AG04450 (cell line): ENCODE results near the gene PTPRT. TPM values are rescaled to one million over a fixed set of nuclear protein-coding genes. Genes with fewer than 3 reads are reported as not detected.

ENCODE experiments used
- CTCF ChIA-PET: fragments of 300-600, 350-600 bp; formaldehyde crosslinking; extraction: SDS; loops from one replicate; lab custom pipeline; 2022; ENCODE audit warnings: antibody characterized with exemption, inconsistent platforms; lab: Charles Lee
- POLR2A ChIA-PET: fragments of 350-600 bp; formaldehyde crosslinking; extraction: SDS; loops from one replicate; lab custom pipeline; 2021; ENCODE audit warnings: antibody characterized with exemption, inconsistent platforms; lab: Yijun Ruan, JAX
- DNase-seq: peaks from one replicate; pipeline ENCODE4 v3.0.0-alpha.2; 2011; ENCODE audit warnings: low read depth, low spot score
- H3K27ac ChIP-seq: one replicate; pipeline ENCODE4 v1.5.1; 2012; ENCODE audit warnings: low read depth, low read length, control low read depth
- H3K27me3 ChIP-seq: one replicate; pipeline ENCODE4 v1.6.0; 2012; ENCODE audit warnings: low read length; ENCODE audit not compliant: control insufficient read depth, insufficient read depth
- H3K4me3 ChIP-seq: 2 replicates; pipeline ENCODE4 v1.5.1; 2011; ENCODE audit warnings: mild to moderate bottlenecking, low read depth, low read length, control low read depth
- H3K9me3 ChIP-seq: 2 replicates; pipeline ENCODE4 v1.5.1; 2012; ENCODE audit warnings: low read length; ENCODE audit not compliant: control insufficient read depth, insufficient read depth
- CTCF ChIP-seq: IDR thresholded peaks from 2 replicates; pipeline ENCODE4 v1.5.1; 2011; ENCODE audit warnings: low read depth, low read length, control low read depth, inconsistent platforms
- polyA plus RNA-seq: library from polyadenylated mRNA; depleted of rRNA; stranded (reverse); fragments of >200 nt; gene quantifications from 2 replicates; pipeline ENCODE4 v1.2.3, GENCODE V29; 2011

The PTPRT gene
- polyA plus RNA-seq, 1 experiment: not detected

GRCh38 chr20:42259389-42259788 lies 930.3 kb downstream of the PTPRT start:
- ChIA-PET CTCF (no interaction called here), POLR2A (no interaction called here)
- DNase-seq: no peak
- H3K4me3 ChIP-seq: no peak overlapping the region
- peaks cover 44% of the 10 kb centered on the region for H3K9me3 ChIP-seq
- no peaks in the 10 kb centered on the region for H3K27me3 ChIP-seq
- no peak overlapping the region for H3K27ac ChIP-seq
- TF ChIP-seq CTCF: no peak

GRCh38 chr20:42258564-42259302 lies 931.0 kb downstream of the PTPRT start:
- ChIA-PET POLR2A (no interaction called here), CTCF (no interaction called here)
- no peak overlapping the region for H3K4me3 ChIP-seq
- no peak for DNase-seq
- no peaks in the 10 kb centered on the region for H3K27me3 ChIP-seq
- TF ChIP-seq CTCF: no peak
- H3K27ac ChIP-seq: no peak overlapping the region
- peaks cover 46% of the 10 kb centered on the region for H3K9me3 ChIP-seq

- TF ChIP-seq CTCF: no peak
- no peak overlapping the region for H3K27ac ChIP-seq
- DNase-seq: no peak
- POLR2A ChIA-PET: no interaction called here
- no peak overlapping the region for H3K4me3 ChIP-seq
- H3K9me3 ChIP-seq: peaks cover 33% of the 10 kb centered on the region
- CTCF ChIA-PET: no interaction called here
- no peaks in the 10 kb centered on the region for H3K27me3 ChIP-seq
Observed at GRCh38 chr20:42255821-42256220, 933.9 kb downstream of the PTPRT start.

GRCh38 chr20:42254673-42255072 lies 935.0 kb downstream of the PTPRT start:
- peaks cover 24% of the 10 kb centered on the region; the same call in 1 of the 2 replicates for H3K9me3 ChIP-seq
- no peak for DNase-seq
- ChIA-PET POLR2A (no interaction called here), CTCF (no interaction called here)
- no peaks in the 10 kb centered on the region for H3K27me3 ChIP-seq
- no peak for TF ChIP-seq CTCF
- no peak overlapping the region for H3K27ac ChIP-seq
- no peak overlapping the region for H3K4me3 ChIP-seq

GRCh38 chr20:42252116-42252515 lies 937.6 kb downstream of the PTPRT start:
- no peak for DNase-seq
- TF ChIP-seq CTCF: no peak
- H3K27me3 ChIP-seq: no peaks in the 10 kb centered on the region
- H3K4me3 ChIP-seq: no peak overlapping the region
- peaks cover 21% of the 10 kb centered on the region; the same call in 1 of the 2 replicates for H3K9me3 ChIP-seq
- H3K27ac ChIP-seq: no peak overlapping the region
- ChIA-PET CTCF (no interaction called here), POLR2A (no interaction called here)
